Upper lobe of left lung (tissue), 6 donors: ENCODE results near the gene BATF. TPM values are rescaled to one million over a fixed set of nuclear protein-coding genes. Genes with fewer than 3 reads are reported as not detected.
A peak's percentile ranks its signal among the peaks of the same experiment; 100 is the strongest.

Experiments
- ATAC-seq, 2 donors: fragments of 200-7000 bp; cut with Tn5 transposase; one replicate each; pipeline ENCODE4 v1.9.1; 2022; ENCODE audit warnings: mild to moderate bottlenecking in 2 of 2, moderate library complexity in 2 of 2; ENCODE audit not compliant: low FRiP score in 2 of 2
- DNase-seq, 2 donors: peaks; one replicate each; pipeline ENCODE4 v3.0.0-alpha.2; 2019 to 2020
- H3K27ac ChIP-seq, 4 donors: fragments of 200-600 bp; sonication (generic); one replicate each; pipeline ENCODE4 v1.5.1; 2016 to 2019
- H3K27me3 ChIP-seq, 4 donors: fragments of 200-600 bp; sonication (generic); one replicate each; pipeline ENCODE4 v1.5.1; 2017 to 2019
- H3K36me3 ChIP-seq, 4 donors: fragments of 200-600 bp; sonication (generic); one replicate each; pipeline ENCODE4 v1.5.1; 2016 to 2019
- H3K4me1 ChIP-seq, 4 donors: fragments of 200-600 bp; sonication (generic); one replicate each; pipeline ENCODE4 v1.5.1; 2018 to 2019
- H3K4me3 ChIP-seq, 4 donors: fragments of 200-600 bp; sonication (generic); one replicate each; pipeline ENCODE4 v1.5.1; 2017 to 2019; ENCODE audit warnings: mild to moderate bottlenecking in 2 of 4, moderate library complexity in 1 of 4
- H3K9me3 ChIP-seq, 4 donors: fragments of 200-600 bp; sonication (generic); one replicate each; pipeline ENCODE4 v1.5.1; 2018 to 2019
- EP300 ChIP-seq, 4 donors: sonication (generic); formaldehyde crosslinking; IDR thresholded peaks; one replicate each; pipeline ENCODE4 v1.5.1; 2017; ENCODE audit warnings: antibody characterized with exemption in 4 of 4, control low read depth in 2 of 4
- POLR2A ChIP-seq, 4 donors: fragments of 450-650 bp; IDR thresholded peaks; one replicate each; pipeline ENCODE4 v1.5.1; 2016 to 2017; ENCODE audit warnings: antibody characterized with exemption in 4 of 4, mild to moderate bottlenecking in 2 of 4
- POLR2AphosphoS5 ChIP-seq, 2 donors: sonication (generic); formaldehyde crosslinking; IDR thresholded peaks; one replicate each; pipeline ENCODE4 v1.5.1; 2017; ENCODE audit warnings: antibody characterized with exemption in 2 of 2
- WGBS, 2 donors: methylation state at CpG; one replicate each; pipeline ENCODE4 v1.1.5; 2017 to 2018; 5-methylcytosine and 5-hydroxymethylcytosine counted together
- total RNA-seq, 6 donors: library from RNA; depleted of rRNA in 4 of 6; stranded (reverse); fragments of >200 nt in 4 of 6; gene quantifications; one replicate each; pipeline versions ENCODE4 v1.1.0 to v1.2.1, GENCODE V29; 2016 to 2021
- TF ChIP-seq, protein P1 (sequence below), 6 experiments: fragments of 450-650 bp in 4 of 6; fragments of 200-600 bp in 2 of 6; sonication (generic) in 2 of 6; IDR thresholded peaks; one replicate each; pipeline ENCODE4 v1.5.1; 2016 to 2019; ENCODE audit warnings: antibody characterized with exemption in 6 of 6
- donor health status: DM: no; HTN: no; CAD: no; lungs with moderate emphysema.
- donor health status: DM: no; HTN: yes; CAD: no; lungs with severe emphysema.

BATF gene
- total RNA-seq, 6 donors from 2014 or later, result 5.4 to 25.1 (median 10.8) TPM

DNA sequence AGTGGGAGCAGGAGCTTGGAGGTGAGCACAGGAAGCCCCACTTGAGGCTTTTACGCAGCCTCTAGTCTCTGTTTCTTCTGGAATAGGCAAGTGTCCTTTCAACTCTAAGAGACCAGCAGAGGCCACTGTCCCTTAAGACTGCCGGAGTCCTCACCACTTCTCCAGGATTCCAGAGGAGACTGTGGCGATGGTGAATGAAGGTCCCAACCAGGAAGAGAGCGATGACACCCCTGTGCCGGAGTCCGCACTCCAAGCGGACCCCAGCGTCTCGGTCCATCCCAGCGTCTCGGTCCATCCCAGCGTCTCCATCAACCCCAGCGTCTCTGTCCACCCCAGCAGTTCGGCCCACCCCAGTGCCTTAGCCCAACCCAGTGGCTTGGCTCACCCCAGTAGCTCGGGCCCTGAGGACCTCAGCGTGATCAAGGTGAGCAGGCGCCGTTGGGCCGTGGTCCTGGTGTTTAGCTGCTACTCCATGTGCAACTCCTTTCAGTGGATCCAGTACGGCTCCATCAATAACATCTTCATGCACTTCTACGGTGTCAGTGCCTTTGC lies 56.6 kb downstream of the BATF start:
- H3K36me3 ChIP-seq, result no peaks in the 10 kb centered on the region
- H3K27me3 ChIP-seq, result no peaks in the 10 kb centered on the region
- peaks cover 0 to 35% (median 15%) of the 10 kb centered on the region in 4 donors for H3K4me1 ChIP-seq
- TF ChIP-seq POLR2A (IDR thresholded peaks at IDR 0.05) (peak in 3 of 4 donors; percentile 13 to 38 (median 20)), EP300 (IDR thresholded peaks at IDR 0.05) (no peak), POLR2AphosphoS5 (IDR thresholded peaks at IDR 0.05) (no peak)
- TF ChIP-seq, protein P1, sequence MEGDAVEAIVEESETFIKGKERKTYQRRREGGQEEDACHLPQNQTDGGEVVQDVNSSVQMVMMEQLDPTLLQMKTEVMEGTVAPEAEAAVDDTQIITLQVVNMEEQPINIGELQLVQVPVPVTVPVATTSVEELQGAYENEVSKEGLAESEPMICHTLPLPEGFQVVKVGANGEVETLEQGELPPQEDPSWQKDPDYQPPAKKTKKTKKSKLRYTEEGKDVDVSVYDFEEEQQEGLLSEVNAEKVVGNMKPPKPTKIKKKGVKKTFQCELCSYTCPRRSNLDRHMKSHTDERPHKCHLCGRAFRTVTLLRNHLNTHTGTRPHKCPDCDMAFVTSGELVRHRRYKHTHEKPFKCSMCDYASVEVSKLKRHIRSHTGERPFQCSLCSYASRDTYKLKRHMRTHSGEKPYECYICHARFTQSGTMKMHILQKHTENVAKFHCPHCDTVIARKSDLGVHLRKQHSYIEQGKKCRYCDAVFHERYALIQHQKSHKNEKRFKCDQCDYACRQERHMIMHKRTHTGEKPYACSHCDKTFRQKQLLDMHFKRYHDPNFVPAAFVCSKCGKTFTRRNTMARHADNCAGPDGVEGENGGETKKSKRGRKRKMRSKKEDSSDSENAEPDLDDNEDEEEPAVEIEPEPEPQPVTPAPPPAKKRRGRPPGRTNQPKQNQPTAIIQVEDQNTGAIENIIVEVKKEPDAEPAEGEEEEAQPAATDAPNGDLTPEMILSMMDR (IDR thresholded peaks at IDR 0.05), result peak in 5 of 6 experiments; percentile 20 to 62 (median 47)
- peak overlapping the region; percentile 76 to 88 (median 84) for H3K27ac ChIP-seq
- ATAC-seq (peak; percentile 61 to 73), DNase-seq (peak; percentile 73)
- H3K4me3 ChIP-seq, result peak overlapping the region; percentile 46 to 73 (median 65)
- H3K9me3 ChIP-seq, result no peaks in the 10 kb centered on the region
- 18 to 27% methylated on average over 8 to 21 of the region's 21 CpGs for WGBS, 2 donors

DNA sequence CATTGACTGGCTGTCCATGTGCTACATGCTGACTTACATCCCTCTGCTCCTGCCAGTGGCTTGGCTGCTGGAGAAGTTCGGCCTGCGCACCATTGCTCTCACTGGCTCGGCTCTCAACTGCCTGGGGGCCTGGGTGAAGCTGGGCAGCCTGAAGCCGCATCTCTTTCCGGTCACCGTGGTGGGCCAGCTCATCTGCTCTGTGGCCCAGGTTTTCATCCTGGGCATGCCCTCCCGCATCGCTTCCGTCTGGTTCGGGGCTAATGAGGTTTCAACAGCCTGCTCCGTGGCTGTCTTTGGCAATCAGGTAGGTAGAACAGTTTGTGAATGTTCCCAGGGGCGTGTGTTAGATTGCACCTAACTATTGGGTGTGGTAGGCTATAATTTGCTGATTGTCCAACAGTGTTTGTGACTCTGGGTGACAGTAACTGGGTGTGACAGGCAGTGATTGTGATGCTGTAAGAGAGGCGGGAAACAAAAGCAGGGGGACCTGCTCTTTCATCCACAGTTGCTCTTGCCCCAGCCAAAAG lies 57.1 kb downstream of the BATF start:
- H3K36me3 ChIP-seq, result no peaks in the 10 kb centered on the region
- H3K4me3 ChIP-seq, result peak overlapping the region; percentile 46 to 73 (median 65)
- peak overlapping the region; percentile 76 to 88 (median 84) for H3K27ac ChIP-seq
- ATAC-seq (peak; percentile 3 to 28), DNase-seq (peak; percentile 36 to 49)
- H3K4me1 ChIP-seq, result peaks cover 0 to 35% (median 15%) of the 10 kb centered on the region in 4 donors
- H3K27me3 ChIP-seq, result no peaks in the 10 kb centered on the region
- peak in 1 of 4 donors; percentile 15 for TF ChIP-seq POLR2A (IDR thresholded peaks at IDR 0.05)
- TF ChIP-seq, protein P1 (IDR thresholded peaks at IDR 0.05), result no peak
- peak in 1 of 2 donors; percentile 9 for TF ChIP-seq POLR2AphosphoS5 (IDR thresholded peaks at IDR 0.05)
- no peak for TF ChIP-seq EP300 (IDR thresholded peaks at IDR 0.05)
- no peaks in the 10 kb centered on the region for H3K9me3 ChIP-seq
- 74 to 83% methylated on average over 12 to 13 of the region's 13 CpGs for WGBS, 2 donors

DNA sequence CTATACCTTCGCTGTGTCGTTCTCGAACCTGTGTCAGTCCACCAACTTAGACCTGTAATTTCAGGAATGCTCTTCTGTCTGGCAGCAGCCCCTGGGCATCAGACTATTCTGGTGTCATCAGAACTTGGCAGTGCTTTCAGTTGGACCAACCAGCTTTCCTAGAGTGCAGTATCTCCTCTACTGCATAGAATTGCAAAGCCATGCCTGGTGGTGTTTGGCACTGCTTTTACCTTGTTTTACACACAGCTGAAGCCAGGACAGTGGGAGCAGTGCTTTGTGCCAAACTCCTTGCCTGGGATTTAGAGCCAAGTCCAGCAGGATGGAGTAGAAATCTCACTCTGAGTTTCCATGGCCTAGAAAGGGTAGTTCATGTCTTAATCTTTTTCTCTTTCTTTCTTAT lies 57.6 kb downstream of the BATF start:
- WGBS, 2 donors, result 73 to 95% methylated on average over 3 of the region's 3 CpGs
- Histone ChIP-seq H3K4me1 (peaks cover 0 to 35% (median 15%) of the 10 kb centered on the region in 4 donors), H3K9me3 (no peaks in the 10 kb centered on the region), H3K27ac (peak overlapping the region in 3 of 4 donors; percentile 84 to 88 (median 85)), H3K4me3 (peak overlapping the region in 3 of 4 donors; percentile 61 to 73 (median 69)), H3K27me3 (no peaks in the 10 kb centered on the region), H3K36me3 (no peaks in the 10 kb centered on the region)
- TF ChIP-seq EP300 (IDR thresholded peaks at IDR 0.05), result no peak
- no peak for TF ChIP-seq POLR2A (IDR thresholded peaks at IDR 0.05)
- no peak for TF ChIP-seq POLR2AphosphoS5 (IDR thresholded peaks at IDR 0.05)
- TF ChIP-seq, protein P1 (IDR thresholded peaks at IDR 0.05), result no peak
- ATAC-seq, result no peak
- no peak for DNase-seq

DNA sequence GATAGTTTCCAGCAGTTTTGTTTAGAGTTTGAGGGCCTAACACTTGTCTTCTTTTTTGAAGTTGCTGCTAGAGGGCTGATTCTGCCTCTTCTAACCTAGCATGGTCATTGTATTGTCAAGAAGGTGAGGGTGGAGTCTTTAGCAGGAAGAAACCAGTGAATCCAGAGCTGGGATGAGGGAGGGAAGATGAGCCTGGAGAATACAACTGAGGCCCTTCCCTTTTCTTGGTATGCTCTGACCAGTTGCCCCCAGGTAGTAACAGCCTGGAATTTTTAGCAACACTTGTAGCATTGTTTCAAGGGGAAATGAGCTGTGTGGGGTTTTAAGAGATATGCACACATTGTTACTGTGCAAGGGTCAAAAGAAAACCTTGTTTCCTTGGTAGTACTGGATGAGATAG lies 65.1 kb downstream of the BATF start:
- Histone ChIP-seq H3K9me3 (no peaks in the 10 kb centered on the region), H3K36me3 (peaks cover 0 to 3% (median 0%) of the 10 kb centered on the region in 4 donors), H3K4me1 (peaks cover 0 to 3% (median 0%) of the 10 kb centered on the region in 4 donors), H3K27me3 (no peaks in the 10 kb centered on the region), H3K4me3 (no peak overlapping the region), H3K27ac (no peak overlapping the region)
- TF ChIP-seq POLR2A (IDR thresholded peaks at IDR 0.05), result no peak
- no peak for TF ChIP-seq POLR2AphosphoS5 (IDR thresholded peaks at IDR 0.05)
- TF ChIP-seq, protein P1 (IDR thresholded peaks at IDR 0.05), result no peak
- no peak for TF ChIP-seq EP300 (IDR thresholded peaks at IDR 0.05)
- ATAC-seq, result no peak
- no peak for DNase-seq
